Measurements from ENCODE around the gene RCE1.

The RCE1 gene

GRCh38 chr11:66871521-66871901 is 28.3 kb downstream of the RCE1 start:
- TF ChIP-seq, protein P1, sequence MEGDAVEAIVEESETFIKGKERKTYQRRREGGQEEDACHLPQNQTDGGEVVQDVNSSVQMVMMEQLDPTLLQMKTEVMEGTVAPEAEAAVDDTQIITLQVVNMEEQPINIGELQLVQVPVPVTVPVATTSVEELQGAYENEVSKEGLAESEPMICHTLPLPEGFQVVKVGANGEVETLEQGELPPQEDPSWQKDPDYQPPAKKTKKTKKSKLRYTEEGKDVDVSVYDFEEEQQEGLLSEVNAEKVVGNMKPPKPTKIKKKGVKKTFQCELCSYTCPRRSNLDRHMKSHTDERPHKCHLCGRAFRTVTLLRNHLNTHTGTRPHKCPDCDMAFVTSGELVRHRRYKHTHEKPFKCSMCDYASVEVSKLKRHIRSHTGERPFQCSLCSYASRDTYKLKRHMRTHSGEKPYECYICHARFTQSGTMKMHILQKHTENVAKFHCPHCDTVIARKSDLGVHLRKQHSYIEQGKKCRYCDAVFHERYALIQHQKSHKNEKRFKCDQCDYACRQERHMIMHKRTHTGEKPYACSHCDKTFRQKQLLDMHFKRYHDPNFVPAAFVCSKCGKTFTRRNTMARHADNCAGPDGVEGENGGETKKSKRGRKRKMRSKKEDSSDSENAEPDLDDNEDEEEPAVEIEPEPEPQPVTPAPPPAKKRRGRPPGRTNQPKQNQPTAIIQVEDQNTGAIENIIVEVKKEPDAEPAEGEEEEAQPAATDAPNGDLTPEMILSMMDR (IDR thresholded peaks at IDR 0.05; ENCODE audit: insufficient read depth, low read length) = no peak
- no peak for TF ChIP-seq POLR2AphosphoS5 (IDR thresholded peaks at IDR 0.05; ENCODE audit: low read depth)
- no peak for TF ChIP-seq SPI1 (IDR thresholded peaks at IDR 0.05; ENCODE audit: borderline replicate concordance, low read depth)
- TF ChIP-seq REST (IDR thresholded peaks at IDR 0.05; ENCODE audit: insufficient replicate concordance, low read depth) = no peak
- no peak for TF ChIP-seq GABPA (IDR thresholded peaks at IDR 0.05; ENCODE audit: low read depth)
- no peak overlapping the region for H3K27ac ChIP-seq (replicated peaks)

GRCh38 chr11:66874232-66874631 is 31.0 kb downstream of the RCE1 start:
- no peak for DNase-seq (ENCODE audit: low read depth in 1 of 2, low spot score in 1 of 2)
- no peak for TF ChIP-seq SPI1 (IDR thresholded peaks at IDR 0.05; ENCODE audit: borderline replicate concordance, low read depth)
- TF ChIP-seq REST (IDR thresholded peaks at IDR 0.05; ENCODE audit: insufficient replicate concordance, low read depth) = no peak
- TF ChIP-seq, protein P1 (IDR thresholded peaks at IDR 0.05; ENCODE audit: insufficient read depth, low read length) = no peak
- no peak for TF ChIP-seq POLR2AphosphoS5 (IDR thresholded peaks at IDR 0.05; ENCODE audit: low read depth)
- no peak for TF ChIP-seq GABPA (IDR thresholded peaks at IDR 0.05; ENCODE audit: low read depth)

More at GRCh38 chr11:66871521-66871901, 28.3 kb downstream of the RCE1 start:
- Histone ChIP-seq H3K27me3 (ENCODE audit: insufficient read depth, poor library complexity, severe bottlenecking) (no peaks in the 10 kb centered on the region), H3K4me3 (replicated peaks; ENCODE audit: insufficient read depth, low read length) (no peak overlapping the region)
- DNase-seq (ENCODE audit: low read depth in 1 of 2, low spot score in 1 of 2) = no peak

DNA sequence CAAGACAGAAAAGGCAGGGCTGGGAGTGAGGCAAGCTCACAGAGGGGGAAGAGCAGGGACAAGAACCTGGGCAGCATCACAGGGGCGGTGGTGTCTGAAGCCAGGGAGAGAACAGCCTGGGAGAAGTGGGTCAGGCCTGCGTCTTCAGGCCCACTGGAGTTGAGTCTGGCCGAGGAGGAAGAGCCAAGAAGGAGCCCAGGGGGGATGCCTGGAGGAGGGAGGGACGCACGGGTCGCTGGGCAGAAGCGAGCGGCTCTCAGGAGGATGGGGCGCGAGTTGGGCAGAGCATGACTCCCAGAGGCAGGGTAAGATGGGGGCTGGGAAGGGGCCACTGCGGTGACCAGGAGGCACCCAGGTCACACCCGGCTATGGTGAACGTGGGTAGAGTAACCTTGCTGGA is 32.1 kb downstream of the RCE1 start:
- DNase-seq (ENCODE audit: low read depth in 1 of 2, low spot score in 1 of 2) = no peak
- H3K27ac ChIP-seq (replicated peaks) = no peak overlapping the region
- no peak for TF ChIP-seq REST (IDR thresholded peaks at IDR 0.05; ENCODE audit: insufficient replicate concordance, low read depth)
- TF ChIP-seq, protein P1 (IDR thresholded peaks at IDR 0.05; ENCODE audit: insufficient read depth, low read length) = no peak
- TF ChIP-seq POLR2AphosphoS5 (IDR thresholded peaks at IDR 0.05; ENCODE audit: low read depth) = no peak
- no peak for TF ChIP-seq GABPA (IDR thresholded peaks at IDR 0.05; ENCODE audit: low read depth)
- TF ChIP-seq SPI1 (IDR thresholded peaks at IDR 0.05; ENCODE audit: borderline replicate concordance, low read depth) = no peak
- no peaks in the 10 kb centered on the region for H3K27me3 ChIP-seq (ENCODE audit: insufficient read depth, poor library complexity, severe bottlenecking)
- no peak overlapping the region for H3K4me3 ChIP-seq (replicated peaks; ENCODE audit: insufficient read depth, low read length)

More at GRCh38 chr11:66874232-66874631, 31.0 kb downstream of the RCE1 start:
- Histone ChIP-seq H3K27ac (replicated peaks) (no peak overlapping the region), H3K27me3 (ENCODE audit: insufficient read depth, poor library complexity, severe bottlenecking) (no peaks in the 10 kb centered on the region), H3K4me3 (replicated peaks; ENCODE audit: insufficient read depth, low read length) (no peak overlapping the region)

All from HL-60 (cell line).